Activated T-helper 1 cell treated with anti-CD3 and anti-CD28 coated beads, Interleukin-2, amount 50 U/mL, for 16 hours (primary cell): ENCODE results near the gene NUDT7.

Source experiments
- DNase-seq, 2 donors: peaks; one replicate each; pipeline ENCODE4 v3.0.0-alpha.2; 2020; ENCODE audit warnings: low read depth in 1 of 2, low spot score in 1 of 2

NUDT7 gene

DNA sequence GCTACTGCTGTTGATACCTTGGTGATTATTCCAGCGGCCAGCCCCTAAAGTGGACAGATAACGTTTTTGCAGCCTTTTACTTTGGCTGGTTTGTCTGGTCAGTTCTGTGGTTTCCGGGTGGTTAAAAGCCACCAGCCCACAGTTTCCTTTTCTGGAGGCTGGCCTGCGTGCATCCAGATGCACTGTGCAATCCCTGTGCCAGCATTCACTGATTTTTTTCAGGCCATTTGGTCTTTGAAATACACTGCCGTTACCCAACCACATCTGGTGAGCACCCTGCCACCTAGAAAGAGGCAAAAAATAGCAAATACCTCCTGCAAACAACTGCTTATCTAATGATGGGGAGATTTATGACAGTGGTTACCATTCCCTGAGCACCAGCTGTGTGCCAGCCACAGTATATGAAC, 797 bp downstream of the NUDT7 start:
- no peak for DNase-seq

- DNase-seq, result no peak
Measured at GRCh38 chr16:77724174-77724573, 1.9 kb downstream of the NUDT7 start.

- no peak for DNase-seq
Measured at GRCh38 chr16:77729951-77730350, 7.6 kb downstream of the NUDT7 start.

GRCh38 chr16:77732241-77732946, 10.1 kb downstream of the NUDT7 start:
- DNase-seq, result no peak

DNA sequence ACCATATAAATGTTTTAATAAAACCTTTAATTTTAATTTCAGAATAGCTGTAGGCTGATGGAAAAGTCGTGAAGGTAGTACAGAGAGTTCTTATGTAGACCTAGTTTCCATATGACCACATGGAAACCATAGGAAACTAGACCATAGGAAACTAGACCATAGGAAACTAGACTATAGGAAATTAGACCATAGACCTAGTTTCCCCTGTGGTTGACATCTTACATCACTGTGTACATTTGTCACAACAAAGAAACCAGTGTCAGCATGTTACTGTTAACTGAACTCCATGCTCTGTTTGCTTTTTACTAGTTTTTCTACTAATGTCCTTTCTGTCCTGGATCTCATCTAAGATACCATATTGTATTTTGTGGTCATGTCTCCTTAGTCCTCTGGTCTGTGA, 14.6 kb downstream of the NUDT7 start:
- DNase-seq, result no peak

DNA sequence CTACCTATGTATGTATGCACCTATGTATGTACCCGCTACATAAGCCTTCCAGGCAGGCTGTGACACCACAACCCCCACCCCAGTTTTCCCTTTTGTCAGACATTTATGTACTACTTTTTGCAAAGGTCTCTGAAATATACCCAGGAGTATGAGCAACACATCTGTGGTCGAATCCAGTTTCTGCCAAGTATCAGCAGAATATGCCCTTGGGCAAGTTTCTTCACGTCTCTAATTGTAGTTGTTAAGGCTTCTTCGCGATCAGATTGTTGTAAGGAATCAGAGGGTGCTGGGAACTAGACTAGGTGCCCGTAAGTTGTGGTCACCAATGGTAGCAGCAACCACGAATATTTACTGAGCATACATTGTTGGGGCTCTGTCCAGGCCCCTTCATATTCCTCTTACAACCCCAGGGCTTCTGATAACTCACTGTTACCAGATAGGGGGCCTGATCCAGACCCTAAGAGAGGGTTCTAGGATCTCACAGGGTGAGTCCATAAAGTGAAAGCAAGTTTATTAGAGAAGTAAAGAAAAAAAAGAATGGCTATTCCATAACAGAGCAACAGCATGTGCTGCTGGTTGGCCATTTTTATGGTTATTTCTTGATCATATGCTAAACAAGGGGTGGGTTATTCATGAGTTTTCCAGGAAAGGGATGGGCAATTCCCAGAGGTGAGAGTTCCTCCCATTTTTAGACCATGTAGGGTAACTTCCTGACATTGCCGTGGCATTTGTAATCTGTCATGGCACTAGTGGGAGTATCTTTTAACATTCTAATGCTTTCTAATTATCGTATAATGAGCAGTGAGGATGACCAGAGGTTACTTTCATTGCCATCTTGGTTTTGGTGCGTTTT, 16.6 kb downstream of the NUDT7 start:
- no peak for DNase-seq

DNA sequence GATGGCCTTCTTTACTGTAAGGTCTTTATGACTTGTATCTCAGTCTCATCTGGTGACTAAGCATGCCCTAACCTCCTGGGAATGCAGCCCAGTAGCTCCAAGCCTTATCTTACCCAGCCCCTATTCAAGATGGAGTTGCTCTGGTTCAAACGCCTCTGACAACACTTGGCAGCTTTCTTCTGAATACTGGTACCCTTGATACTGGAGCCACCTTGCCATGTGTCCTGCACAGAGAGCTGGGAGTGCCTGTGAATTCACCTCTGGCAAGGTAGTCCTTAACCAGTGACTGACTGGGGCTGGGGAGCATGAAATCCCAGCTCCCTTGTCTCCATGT, 17.2 kb downstream of the NUDT7 start:
- DNase-seq, result no peak

- no peak for DNase-seq
Measured at GRCh38 chr16:77744141-77744540, 21.8 kb downstream of the NUDT7 start.

DNA sequence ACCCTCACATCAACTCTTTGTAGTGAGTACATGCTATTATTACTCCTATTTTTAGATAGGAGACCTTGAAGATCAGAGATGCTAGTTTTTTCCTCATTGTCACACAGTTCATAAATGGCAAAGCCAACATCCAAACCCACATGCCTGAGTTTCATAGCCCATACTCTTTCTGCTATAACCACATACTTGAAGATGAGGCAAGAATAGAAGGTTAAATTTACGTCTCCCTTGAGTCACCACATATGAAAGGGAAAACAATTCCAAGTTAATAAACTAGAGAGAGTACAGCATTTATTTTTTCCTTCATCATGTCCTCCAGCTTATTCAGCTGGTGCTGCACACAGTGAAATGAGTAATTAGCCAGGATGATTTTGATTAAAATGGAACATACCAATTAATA, 23.7 kb downstream of the NUDT7 start:
- no peak for DNase-seq

- DNase-seq, result no peak
Measured at GRCh38 chr16:77748421-77749005, 26.2 kb downstream of the NUDT7 start.

- DNase-seq, result no peak
Measured at GRCh38 chr16:77749415-77749814, 27.1 kb downstream of the NUDT7 start.

- no peak for DNase-seq
Measured at GRCh38 chr16:77758046-77758445, 35.7 kb downstream of the NUDT7 start.

DNA sequence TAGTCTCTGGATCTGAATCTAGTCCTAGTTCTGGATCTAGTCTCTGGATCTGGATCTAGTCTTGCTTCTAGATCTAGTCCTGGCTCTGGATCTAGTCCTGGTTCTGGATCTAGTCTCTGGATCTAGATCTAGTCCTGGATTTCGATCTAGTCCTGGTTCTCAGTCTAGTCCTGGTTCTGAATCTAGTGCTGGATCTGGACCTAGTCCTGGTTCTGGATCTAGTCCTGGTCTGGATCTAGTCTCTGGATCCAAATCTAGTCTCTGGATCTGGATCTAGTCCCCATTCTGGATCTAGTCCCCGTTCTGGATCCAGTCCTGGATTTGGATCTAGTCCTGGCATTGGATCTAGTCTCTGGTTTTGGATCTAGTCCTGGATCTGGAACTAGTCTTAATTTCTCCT, 36.2 kb downstream of the NUDT7 start:
- no peak for DNase-seq

DNA sequence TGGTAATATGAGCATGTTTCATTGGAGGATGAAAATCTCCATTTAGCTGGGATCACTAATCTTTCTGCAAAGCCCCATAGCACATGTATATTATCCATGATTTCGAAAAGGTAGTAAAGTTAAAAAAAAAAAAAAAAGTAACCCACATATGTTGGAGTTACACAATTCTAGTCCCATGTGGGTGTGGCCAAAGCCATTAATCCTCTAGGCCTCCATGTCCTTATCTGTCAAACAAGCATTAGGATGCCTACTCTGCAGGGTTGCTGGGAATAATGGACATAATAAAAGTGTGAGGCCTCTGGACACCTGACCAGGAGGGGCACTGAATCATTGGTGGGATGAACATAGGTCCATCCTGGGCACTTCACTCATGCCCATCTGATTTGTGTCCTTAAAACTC, 36.9 kb downstream of the NUDT7 start:
- no peak for DNase-seq

DNA sequence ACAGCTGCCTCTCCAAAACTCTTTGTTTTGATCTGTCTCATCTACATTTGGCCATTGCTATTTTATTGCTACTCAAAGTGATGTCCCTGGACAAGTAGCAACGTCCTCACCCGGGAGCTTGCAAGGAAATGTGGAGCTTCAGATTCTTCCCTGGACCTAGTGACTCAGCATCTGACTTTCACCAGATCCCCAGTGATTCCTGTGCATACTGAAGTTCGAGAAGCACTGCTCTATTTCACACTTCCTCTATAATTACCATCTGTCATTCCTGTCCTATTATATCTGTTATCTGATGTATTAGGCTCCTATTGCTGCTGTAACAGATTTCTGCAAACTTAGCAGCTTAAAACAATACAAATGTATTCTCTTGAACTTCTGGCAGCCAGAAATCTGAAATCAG, 37.5 kb downstream of the NUDT7 start:
- no peak for DNase-seq

DNA sequence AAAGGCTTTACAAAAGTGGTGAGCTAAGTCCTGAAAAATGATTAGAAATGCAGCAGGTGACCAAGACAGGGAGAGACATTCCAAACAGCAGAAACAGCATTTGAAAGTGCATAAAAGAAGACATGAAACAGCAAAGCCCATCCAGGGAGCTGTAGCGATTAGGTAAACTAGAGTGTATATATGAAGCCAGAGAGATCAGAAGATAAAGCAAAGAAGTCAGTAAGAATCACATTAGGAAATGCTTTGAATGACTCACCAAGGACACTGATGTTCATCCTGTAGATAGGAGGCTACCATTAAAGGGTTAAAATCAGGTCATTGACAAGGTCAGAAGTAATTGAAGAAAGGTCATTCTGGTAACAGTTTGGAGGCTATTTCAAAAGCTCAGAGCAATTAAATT, 38.5 kb downstream of the NUDT7 start:
- DNase-seq, result no peak

DNA sequence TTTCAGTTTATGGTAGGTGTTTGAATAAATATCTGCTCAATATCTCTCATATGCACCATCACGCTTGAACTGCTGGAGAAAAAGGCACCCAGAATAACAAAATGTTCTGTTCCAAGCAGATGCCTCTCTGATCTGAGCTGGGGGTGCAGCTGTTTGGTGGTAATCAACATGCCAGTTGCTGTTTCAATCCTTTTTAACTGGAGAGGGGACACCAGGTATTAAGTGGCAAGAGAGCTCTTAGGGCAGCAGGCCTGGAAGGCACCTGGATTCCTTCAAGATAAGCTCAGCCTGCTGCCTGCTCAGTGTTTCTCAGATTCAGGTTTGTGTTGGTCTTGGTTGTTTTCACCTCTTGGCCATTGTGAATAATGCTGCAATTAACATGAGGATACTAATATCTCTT, 38.9 kb downstream of the NUDT7 start:
- DNase-seq, result no peak

- DNase-seq, result no peak
Measured at GRCh38 chr16:77762262-77762661, 39.9 kb downstream of the NUDT7 start.

DNA sequence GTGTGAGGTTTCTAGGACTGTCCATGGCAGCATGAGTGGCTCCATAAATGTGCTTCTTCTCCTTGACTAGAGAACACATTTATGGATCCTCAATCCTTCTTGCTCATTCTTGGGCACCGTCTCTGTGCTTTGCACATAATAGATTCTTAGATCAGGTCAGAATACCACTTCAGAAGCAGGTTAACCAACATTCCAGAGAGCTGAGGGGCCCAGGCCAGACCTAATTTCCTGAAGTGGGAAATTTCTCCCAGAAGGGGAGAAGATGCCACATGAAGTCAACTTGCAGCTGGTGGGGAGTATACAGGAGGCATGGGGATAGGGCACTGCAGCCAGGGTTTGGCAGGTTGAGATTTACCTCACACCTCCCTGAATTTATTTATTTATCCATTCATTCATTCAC, 41.7 kb downstream of the NUDT7 start:
- DNase-seq, result no peak

DNA sequence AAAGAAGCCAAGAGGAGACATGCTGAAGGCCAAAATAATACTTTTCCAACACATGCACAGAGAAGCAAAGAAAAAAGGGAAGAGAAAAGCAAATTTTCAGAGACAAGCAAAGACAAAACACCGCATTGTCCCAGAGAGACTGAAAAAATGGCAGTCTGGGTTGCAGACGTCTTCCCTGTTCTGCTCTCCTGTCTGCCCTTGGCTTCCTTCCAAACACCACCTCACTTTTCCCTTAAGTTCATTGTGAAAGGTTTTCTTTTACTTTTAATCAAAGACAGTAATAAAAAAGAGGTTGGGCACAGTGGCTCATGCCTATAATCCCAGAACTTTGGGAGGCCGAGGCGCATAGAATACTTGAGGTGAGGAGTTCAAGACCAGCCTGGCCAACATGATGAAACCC, 44.9 kb downstream of the NUDT7 start:
- DNase-seq, result no peak

DNA sequence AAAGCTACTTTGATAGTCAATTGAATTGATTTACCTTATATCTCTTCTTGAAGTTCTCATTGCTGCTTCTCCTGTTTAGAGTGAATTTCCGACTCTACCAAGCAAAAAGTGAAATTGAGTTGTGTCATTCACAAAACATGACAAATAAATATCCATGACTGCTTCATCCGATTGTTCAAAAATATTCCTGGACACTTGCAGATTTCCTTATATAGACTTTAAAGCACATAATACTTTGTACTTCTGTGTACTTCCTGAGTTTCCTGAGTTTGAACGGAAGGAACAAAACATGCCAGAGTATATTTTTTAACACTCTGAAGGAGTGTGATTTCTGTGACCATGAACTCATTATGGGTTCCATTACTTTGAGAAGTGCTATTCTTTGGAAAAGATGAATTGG, 45.5 kb downstream of the NUDT7 start:
- DNase-seq, result no peak
